ENCODE data around the gene TMEM130.

GRCh38 chr7:98821348-98821747 lies 48.5 kb downstream of the TMEM130 start:
- no peak for TF ChIP-seq CTCF (conservative IDR thresholded peaks at IDR 0.05; ENCODE audit: low read length)
- TF ChIP-seq EZH2phosphoT487 (IDR thresholded peaks at IDR 0.05; ENCODE audit: borderline replicate concordance) = no peak
